Activated CD8-positive, alpha-beta T cell treated with anti-CD3 and anti-CD28 coated beads, Interleukin-2, amount 10 ng/mL, durations not matched to agents 7 days and 5 days (primary cell): ENCODE results near the gene LDLRAD2. TPM values are rescaled to one million over a fixed set of nuclear protein-coding genes. Genes with fewer than 3 reads are reported as not detected.

Experiments used
- ATAC-seq: fragments of 150-1000 bp; cut with Tn5 transposase; one replicate; pipeline ENCODE4 v1.10.0; 2021; ENCODE audit warnings: moderate library complexity
- CTCF ChIA-PET: fragments of 350-600 bp; sonication (Branson Sonifier 250); formaldehyde crosslinking; loops from one replicate; lab custom pipeline; 2021; ENCODE audit warnings: antibody characterized with exemption; lab: Charles Lee
- POLR2A ChIA-PET: fragments of 350-600 bp; sonication (Branson Sonifier 250); formaldehyde crosslinking; loops from one replicate; lab custom pipeline; 2021; ENCODE audit warnings: antibody characterized with exemption; lab: Charles Lee
- DNase-seq: peaks from one replicate; pipeline ENCODE4 v3.0.0-alpha.2; 2020
- H3K27ac Mint-ChIP-seq: one replicate; pipeline ENCODE4 v1.8.0; 2021; ENCODE audit warnings: mild to moderate bottlenecking, mixed read lengths
- H3K27me3 Mint-ChIP-seq: one replicate; pipeline ENCODE4 v1.8.0; 2021; ENCODE audit warnings: low read depth, mixed read lengths
- H3K36me3 Mint-ChIP-seq: one replicate; pipeline ENCODE4 v1.8.0; 2021; ENCODE audit warnings: low read depth, mixed read lengths
- H3K4me1 Mint-ChIP-seq: one replicate; pipeline ENCODE4 v1.8.0; 2021; ENCODE audit warnings: low read depth, mixed read lengths
- H3K4me3 Mint-ChIP-seq: one replicate; pipeline ENCODE4 v1.8.0; 2021; ENCODE audit warnings: mild to moderate bottlenecking, mixed read lengths
- H3K9me3 Mint-ChIP-seq: one replicate; pipeline ENCODE4 v1.8.0; 2022; ENCODE audit warnings: mixed read lengths; ENCODE audit not compliant: insufficient read depth
- total RNA-seq, 2 experiments: library from RNA; stranded (reverse); gene quantifications; one replicate each; pipeline ENCODE4 v1.2.3, GENCODE V29; 2021

Gene LDLRAD2
- total RNA-seq, 2 experiments from 2014 or later = not detected

GRCh38 chr1:21828075-21828474, 16.0 kb downstream of the LDLRAD2 start:
- DNase-seq (no peak), ATAC-seq (no peak)
- Mint-ChIP-seq H3K27me3 (no peaks in the 10 kb centered on the region), H3K4me3 (no peak overlapping the region), H3K36me3 (peaks cover 3% of the 10 kb centered on the region), H3K9me3 (no peaks in the 10 kb centered on the region), H3K4me1 (no peaks in the 10 kb centered on the region), H3K27ac (no peak overlapping the region)
- POLR2A ChIA-PET = no interaction called here
- CTCF ChIA-PET = no interaction called here

DNA sequence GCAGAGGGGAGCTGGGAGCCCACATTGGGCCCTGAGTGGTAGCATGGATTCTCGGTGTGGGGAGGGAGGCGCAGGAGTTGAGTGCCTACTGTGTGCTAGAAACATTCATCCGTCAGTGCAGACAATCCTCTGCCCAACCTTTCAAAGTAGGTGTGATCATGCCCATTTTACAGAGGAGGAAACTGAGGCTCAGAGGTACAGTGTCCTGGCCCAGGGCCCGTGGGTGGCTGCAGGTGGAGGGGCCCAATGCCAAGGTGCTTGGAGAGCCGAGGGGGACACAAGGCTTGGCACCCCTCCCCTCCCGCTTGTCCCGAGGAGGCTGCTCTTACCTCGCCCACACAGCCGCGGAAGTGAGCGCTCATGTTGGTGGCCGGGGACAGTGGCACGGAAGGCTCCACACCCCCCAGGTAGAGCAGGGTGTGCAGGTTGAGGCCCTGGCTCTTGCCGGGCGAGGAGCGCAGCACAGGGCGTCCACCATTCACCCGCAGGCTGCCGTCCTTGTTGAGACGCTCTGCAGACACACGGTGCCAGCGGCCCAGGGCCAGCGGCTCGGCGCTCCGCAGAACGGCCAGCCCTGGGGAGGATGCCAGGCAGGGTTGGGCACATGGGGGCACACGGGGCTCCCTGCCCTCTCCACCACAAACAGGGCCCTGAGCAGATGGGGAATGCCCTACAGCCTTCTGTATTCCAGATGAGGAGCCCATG, 16.6 kb downstream of the LDLRAD2 start:
- CTCF ChIA-PET = no interaction called here
- Mint-ChIP-seq H3K27ac (no peak overlapping the region), H3K4me3 (no peak overlapping the region)

GRCh38 chr1:21829294-21829693, 17.2 kb downstream of the LDLRAD2 start:
- H3K9me3 Mint-ChIP-seq = peaks cover 7% of the 10 kb centered on the region
- ChIA-PET CTCF (no interaction called here), POLR2A (no interaction called here)
- no peaks in the 10 kb centered on the region for H3K27me3 Mint-ChIP-seq
- H3K36me3 Mint-ChIP-seq = peaks cover 7% of the 10 kb centered on the region
- no peak for DNase-seq
- ATAC-seq = no peak
- H3K4me1 Mint-ChIP-seq = no peaks in the 10 kb centered on the region
- no peak overlapping the region for H3K27ac Mint-ChIP-seq
- H3K4me3 Mint-ChIP-seq = no peak overlapping the region

More for the DNA sequence above, 16.6 kb downstream of the LDLRAD2 start:
- Mint-ChIP-seq H3K36me3 (peaks cover 3% of the 10 kb centered on the region), H3K9me3 (peaks cover under 1% of the 10 kb centered on the region), H3K4me1 (no peaks in the 10 kb centered on the region), H3K27me3 (no peaks in the 10 kb centered on the region)
- no peak for ATAC-seq
- POLR2A ChIA-PET = no interaction called here
- no peak for DNase-seq

DNA sequence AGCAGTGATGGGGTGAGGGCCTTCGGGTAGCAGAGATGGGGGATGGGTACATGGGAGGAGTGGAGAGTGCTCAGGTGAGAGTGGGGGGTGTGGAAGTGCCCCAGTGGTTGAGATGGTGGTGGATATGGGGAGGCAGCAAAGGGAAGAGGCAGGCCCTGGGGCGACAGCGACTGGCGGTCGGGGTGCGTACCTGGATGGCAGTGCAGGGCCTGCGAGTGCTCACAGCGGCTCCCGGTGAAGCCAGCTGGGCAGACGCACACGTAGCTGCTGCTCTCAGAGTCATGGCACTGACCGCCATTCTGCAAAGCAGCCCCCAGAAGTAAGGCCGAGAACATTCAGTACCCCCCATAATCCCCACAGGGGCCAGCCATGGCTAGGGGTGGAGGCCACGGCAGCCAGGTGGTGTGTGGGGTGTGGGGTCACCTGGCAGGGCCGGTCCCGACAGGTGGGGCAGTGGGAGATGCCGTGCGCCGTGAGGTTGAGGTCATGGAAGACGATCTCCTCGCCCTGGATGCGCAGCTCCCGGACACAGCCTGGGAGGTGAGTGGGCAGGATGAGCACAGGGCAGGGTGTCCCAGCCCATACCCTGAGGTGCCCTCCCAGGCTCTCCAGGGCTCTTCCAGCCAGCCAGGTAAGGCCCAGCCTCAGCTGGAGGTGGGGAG, 18.9 kb downstream of the LDLRAD2 start:
- Mint-ChIP-seq H3K27ac (no peak overlapping the region), H3K4me3 (no peak overlapping the region), H3K36me3 (peaks cover 13% of the 10 kb centered on the region), H3K27me3 (no peaks in the 10 kb centered on the region), H3K9me3 (peaks cover 14% of the 10 kb centered on the region), H3K4me1 (no peaks in the 10 kb centered on the region)
- POLR2A ChIA-PET = no interaction called here
- DNase-seq = no peak
- CTCF ChIA-PET = no interaction called here
- ATAC-seq = no peak

DNA sequence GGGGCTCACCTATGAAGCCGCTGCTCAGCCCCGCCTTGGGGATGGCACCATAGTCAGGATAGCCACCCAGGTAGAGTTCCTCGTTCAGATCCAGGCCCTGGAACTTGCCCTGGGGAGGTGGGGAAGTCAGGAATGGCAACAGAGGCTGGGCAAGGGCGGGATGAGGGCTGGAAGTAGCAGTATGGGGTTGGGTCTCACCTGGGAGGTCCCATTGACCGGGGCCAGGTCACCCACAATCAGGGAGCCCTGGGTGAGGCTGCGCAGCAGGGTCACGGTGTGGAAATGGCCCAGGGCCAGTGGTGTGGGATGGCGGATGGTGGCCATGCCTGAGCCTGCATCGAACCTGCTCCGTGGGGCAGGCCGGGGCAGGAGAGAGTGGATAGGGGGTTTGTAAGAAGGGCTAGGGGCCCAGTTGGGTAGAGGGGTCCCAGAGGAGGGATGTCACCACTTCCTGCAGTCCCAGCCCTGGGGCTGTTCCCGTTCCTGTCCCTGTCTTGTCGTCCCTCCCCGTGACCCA, 19.4 kb downstream of the LDLRAD2 start:
- CTCF ChIA-PET = no interaction called here
- no peak overlapping the region for H3K4me3 Mint-ChIP-seq
- H3K27me3 Mint-ChIP-seq = no peaks in the 10 kb centered on the region

DNA sequence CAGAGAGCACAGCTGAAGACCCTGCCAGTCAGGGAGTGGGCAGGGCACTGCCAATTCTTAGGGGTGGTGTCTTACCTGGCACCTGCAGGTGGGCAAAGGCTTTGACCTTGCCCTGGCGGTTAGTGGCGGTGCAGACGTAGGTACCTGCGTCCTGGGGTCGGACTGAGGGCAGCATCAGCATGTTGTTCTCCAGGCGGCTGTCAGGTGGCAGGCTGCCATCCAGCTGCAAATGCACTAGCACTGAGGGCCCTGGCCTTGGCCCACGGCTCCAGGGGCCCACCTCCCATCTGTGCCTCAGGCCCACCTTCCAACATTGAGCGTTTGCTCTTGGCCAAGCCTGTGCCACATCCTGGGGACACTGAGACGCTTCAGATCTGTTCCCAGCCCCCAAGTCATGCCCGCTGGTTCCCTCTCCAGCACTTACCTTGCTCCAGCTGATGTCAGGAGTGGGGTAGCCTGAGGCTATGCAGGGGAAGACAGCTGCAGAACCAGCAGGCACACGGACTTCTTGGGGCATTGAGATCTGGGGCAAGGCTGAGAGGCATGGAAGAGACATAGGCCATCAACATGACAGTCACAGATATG, 21.4 kb downstream of the LDLRAD2 start:
- Mint-ChIP-seq H3K27ac (no peak overlapping the region), H3K36me3 (peaks cover 13% of the 10 kb centered on the region), H3K27me3 (no peaks in the 10 kb centered on the region), H3K9me3 (peaks cover 14% of the 10 kb centered on the region), H3K4me3 (no peak overlapping the region), H3K4me1 (no peaks in the 10 kb centered on the region)
- DNase-seq (no peak), ATAC-seq (no peak)
- CTCF ChIA-PET = no interaction called here
- POLR2A ChIA-PET = no interaction called here

More for the DNA sequence above, 19.4 kb downstream of the LDLRAD2 start:
- Mint-ChIP-seq H3K27ac (no peak overlapping the region), H3K4me1 (no peaks in the 10 kb centered on the region), H3K9me3 (peaks cover 14% of the 10 kb centered on the region), H3K36me3 (peaks cover 13% of the 10 kb centered on the region)
- POLR2A ChIA-PET = no interaction called here
- ATAC-seq = no peak
- DNase-seq = no peak

DNA sequence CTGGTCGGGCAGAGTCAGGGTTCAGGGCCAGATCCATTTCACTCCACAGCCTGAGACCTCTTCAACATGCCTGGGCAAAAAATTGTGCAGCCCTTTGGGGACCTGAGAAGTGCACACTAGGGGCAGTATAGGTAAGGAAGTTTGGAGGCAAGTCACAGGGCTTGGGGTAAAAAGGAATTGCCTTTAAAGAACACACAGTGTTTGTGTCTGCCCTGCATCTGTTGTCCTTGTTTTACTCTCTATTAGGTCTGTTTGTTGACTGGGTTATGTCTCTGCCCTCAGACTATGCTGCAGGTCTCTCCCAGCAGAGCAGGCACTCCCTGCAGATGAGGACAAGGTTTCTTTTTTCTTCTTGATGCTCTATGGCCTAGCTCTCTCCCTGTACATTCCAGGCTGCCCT, 22.0 kb downstream of the LDLRAD2 start:
- Mint-ChIP-seq H3K36me3 (peaks cover 13% of the 10 kb centered on the region), H3K9me3 (peaks cover 14% of the 10 kb centered on the region), H3K4me3 (no peak overlapping the region), H3K27ac (no peak overlapping the region), H3K4me1 (no peaks in the 10 kb centered on the region), H3K27me3 (no peaks in the 10 kb centered on the region)
- ChIA-PET CTCF (no interaction called here), POLR2A (no interaction called here)
- DNase-seq (no peak), ATAC-seq (no peak)

DNA sequence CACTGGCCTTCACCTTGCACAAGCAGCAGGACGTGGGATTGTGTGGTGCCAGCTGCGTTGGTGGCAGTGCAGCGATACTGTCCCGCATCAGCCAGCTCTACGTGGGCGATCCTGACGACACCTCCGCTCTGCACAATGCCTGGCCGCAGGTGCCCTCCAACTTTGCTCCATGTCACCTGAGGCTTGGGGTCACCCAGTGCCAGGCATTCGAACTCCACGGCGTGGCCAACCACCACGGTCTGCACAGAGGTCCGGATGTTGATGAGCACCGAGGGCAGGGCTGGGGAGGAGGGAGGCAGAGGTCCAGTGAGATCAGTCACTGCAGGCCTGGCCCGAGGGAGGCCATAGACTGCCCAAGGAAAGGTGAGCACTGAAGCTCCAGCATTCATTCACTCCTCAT, 22.6 kb downstream of the LDLRAD2 start:
- DNase-seq (no peak), ATAC-seq (no peak)
- Mint-ChIP-seq H3K27ac (no peak overlapping the region), H3K36me3 (peaks cover 13% of the 10 kb centered on the region), H3K9me3 (peaks cover 14% of the 10 kb centered on the region), H3K4me1 (no peaks in the 10 kb centered on the region), H3K27me3 (no peaks in the 10 kb centered on the region), H3K4me3 (no peak overlapping the region)
- CTCF ChIA-PET = no interaction called here
- POLR2A ChIA-PET = no interaction called here

DNA sequence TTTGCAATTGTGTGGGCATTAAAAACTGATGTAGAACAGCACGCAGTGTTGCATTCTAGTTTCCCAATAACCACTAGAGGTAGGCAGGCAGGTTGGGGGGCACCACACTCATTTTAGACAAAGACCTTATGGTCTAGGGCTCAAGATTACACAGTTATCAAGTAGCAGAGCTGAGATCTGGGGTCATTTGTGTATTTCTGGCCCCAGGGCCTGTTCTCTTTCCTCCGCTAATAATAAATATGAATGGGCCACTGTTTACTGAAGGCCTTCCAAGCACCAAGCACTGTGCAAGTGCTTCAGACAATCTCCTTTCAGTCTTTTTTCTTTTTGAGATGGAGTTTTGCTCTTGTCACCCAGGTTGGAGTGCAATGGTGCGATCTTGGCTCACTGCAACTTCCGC, 23.9 kb downstream of the LDLRAD2 start:
- ATAC-seq = no peak
- no peak for DNase-seq
- POLR2A ChIA-PET = no interaction called here
- Mint-ChIP-seq H3K36me3 (peaks cover 13% of the 10 kb centered on the region), H3K27ac (no peak overlapping the region), H3K4me1 (no peaks in the 10 kb centered on the region), H3K9me3 (peaks cover 14% of the 10 kb centered on the region), H3K27me3 (no peaks in the 10 kb centered on the region), H3K4me3 (no peak overlapping the region)
- CTCF ChIA-PET = no interaction called here

DNA sequence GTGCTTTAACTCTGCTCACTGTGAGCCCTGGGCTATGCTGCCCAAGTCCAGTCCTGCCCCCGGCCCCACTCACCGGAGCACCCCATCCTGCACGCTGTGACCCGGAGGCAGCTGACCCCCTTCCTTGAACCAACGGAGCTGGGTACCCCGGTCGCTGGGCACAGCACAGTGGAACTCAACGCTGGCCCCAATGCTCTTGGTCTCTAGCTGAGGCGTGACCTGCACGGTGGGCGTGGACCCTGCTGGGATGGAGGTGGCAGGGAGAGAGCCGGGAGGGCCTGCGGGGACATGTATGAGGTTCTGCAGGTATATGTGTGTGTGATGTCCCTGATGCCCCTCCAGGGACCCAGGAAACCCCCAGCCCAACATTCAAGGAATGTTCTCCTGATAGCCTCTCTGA, 24.7 kb downstream of the LDLRAD2 start:
- no peak for DNase-seq
- Mint-ChIP-seq H3K27me3 (no peaks in the 10 kb centered on the region), H3K9me3 (peaks cover 14% of the 10 kb centered on the region), H3K4me1 (no peaks in the 10 kb centered on the region), H3K4me3 (no peak overlapping the region), H3K36me3 (peaks cover 13% of the 10 kb centered on the region), H3K27ac (no peak overlapping the region)
- ATAC-seq = no peak
- CTCF ChIA-PET = no interaction called here
- POLR2A ChIA-PET = no interaction called here

GRCh38 chr1:21837476-21837875, 25.4 kb downstream of the LDLRAD2 start:
- Mint-ChIP-seq H3K27ac (no peak overlapping the region), H3K9me3 (peaks cover 14% of the 10 kb centered on the region), H3K27me3 (no peaks in the 10 kb centered on the region), H3K36me3 (peaks cover 13% of the 10 kb centered on the region), H3K4me1 (no peaks in the 10 kb centered on the region), H3K4me3 (no peak overlapping the region)
- ATAC-seq = no peak
- no peak for DNase-seq
- ChIA-PET POLR2A (no interaction called here), CTCF (no interaction called here)
